Dermis blood vessel endothelial cell (primary cell): ENCODE results near the gene PALB2. TPM values are rescaled to one million over a fixed set of nuclear protein-coding genes. Genes with fewer than 3 reads are reported as not detected.
"Not testable (repeated sequence)": the region's sequence is repeated elsewhere in the genome, so short reads cannot be mapped to it uniquely, and the experiment has no call there.

Experiments
- DNase-seq: peaks from one replicate; pipeline ENCODE4 v3.0.0; 2010
- total RNA-seq: library from RNA; depleted of rRNA; stranded (reverse); fragments of >200 nt; gene quantifications from 2 replicates; pipeline ENCODE4 v1.2.3, GENCODE V29; 2014

The PALB2 gene
- total RNA-seq, 1 donor from 2014 or later = 7.5 TPM

DNA sequence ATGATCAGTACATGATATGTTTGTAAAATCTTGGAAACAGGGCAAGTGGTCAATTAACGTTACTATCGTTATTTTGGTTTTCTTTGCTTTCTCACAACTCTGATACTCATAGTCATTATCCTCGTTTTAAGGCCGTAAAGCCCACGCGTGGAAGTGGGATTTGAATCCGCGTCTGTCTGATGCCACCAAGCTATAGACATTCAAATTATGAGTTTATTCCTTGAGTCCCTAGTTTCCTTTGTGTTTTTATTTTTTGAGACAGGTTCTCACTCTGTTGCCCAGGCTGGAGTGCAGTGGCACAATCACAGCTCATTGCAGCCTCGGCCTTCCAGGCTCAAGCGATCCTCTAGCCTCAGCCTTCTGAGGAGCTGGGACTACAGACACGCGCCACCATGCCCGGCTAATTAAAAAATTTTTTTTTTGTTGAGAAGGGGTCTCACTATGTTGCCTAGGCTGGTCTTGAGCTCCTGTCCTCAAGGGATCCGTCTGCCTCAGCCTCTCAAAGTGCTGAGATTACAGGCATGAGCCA is 1.2 kb upstream of the PALB2 start:
- peak; percentile 10 for DNase-seq

DNA sequence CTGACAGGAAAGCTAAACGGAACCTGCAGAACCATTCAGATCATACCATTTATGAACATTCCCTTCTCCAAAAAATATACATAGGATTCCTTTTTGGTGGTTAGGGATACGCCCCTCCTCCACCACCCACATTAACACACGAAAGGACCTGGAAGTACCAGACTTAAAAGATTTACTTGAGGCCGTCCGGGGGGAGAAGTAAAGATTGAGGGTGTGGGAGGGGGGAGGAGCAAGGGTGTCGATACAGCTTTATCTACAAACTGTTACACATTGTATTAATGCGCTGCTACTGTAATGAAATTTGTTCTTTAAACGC is 537 bp downstream of the PALB2 start:
- DNase-seq = no peak

DNA sequence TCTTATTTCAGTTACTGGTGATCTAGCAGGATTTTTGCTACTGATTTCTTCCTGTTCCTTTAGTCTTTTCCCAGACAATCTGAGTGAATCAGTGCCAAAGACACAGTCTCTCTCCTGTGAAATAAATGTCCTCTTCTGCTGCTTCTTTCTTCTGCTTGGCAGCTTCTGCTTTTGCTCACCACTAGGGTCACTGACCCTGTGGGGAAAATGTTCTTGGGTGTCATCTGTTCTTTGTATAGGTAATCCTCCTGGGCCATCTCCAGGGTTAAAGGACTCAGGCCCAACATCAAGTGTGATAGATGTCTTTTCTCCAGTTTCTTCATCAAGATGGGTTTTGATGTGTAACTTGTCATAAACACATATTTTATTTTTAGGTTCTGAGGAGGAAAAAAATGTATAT is 5.2 kb downstream of the PALB2 start:
- DNase-seq = no peak

DNA sequence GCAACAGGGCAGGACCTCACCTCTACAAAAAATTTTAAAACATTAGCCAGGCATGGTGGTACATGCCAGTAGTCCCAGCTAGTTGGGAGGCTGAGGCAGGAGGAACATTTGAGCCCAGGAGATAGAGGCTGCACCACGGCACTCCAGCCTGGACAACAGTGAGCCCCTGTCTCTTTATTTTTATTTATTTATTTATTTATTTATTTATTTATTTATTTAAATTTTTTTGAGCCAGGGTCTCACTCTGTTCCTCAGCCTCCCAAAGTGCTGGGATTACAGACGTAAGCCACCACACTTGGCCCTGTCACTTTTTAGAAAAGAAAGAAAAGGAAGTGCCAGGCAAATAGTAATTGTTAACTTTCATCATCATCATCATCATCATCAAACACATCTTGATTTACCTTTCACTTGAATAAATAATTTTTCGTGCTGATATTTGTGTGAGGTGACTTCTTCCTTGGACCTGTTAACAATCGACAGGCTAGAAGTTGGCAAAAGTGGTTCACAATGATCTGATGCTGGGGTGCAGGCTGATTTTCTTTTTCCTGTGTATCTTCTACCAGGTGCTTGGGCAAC is 6.6 kb downstream of the PALB2 start:
- no peak for DNase-seq

DNA sequence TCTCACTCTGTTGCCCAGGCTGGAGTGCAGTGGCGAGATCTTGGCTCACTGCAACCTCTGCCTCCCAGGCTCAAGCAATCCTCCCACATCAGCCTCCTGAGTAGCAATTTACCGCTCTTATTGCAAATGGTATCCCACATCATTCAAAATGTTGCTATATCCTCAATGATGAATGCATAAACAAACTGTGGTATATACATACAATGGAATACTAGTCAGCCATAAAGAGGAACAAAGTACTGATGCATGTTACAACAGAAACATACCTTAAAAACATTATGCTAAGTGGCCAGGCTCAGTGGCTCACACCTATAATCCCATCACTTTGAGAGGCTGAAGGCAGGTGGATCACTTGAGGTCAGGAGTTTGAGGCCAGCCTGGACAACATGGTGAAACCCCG is 9.2 kb downstream of the PALB2 start:
- not testable (repeated sequence) for DNase-seq

DNA sequence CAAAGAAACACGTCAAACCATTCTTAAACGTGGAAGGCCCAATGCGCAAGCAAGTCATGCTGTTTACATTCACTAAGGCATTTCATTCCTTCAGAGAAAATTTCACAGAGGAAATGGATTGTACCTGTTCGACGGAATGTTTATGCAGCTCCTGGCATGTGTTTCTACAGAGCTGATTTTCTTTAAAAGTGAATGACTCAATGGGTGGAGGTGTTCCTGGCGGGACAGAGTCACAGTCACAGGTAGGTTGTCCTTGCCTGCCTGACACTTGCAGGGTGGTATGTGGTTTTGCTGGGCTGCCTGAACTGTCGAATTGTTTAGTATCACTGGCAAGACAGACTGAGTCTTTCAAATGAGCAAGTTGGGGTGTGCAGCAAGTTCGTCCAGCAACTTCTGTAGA is 11.6 kb downstream of the PALB2 start:
- no peak for DNase-seq

DNA sequence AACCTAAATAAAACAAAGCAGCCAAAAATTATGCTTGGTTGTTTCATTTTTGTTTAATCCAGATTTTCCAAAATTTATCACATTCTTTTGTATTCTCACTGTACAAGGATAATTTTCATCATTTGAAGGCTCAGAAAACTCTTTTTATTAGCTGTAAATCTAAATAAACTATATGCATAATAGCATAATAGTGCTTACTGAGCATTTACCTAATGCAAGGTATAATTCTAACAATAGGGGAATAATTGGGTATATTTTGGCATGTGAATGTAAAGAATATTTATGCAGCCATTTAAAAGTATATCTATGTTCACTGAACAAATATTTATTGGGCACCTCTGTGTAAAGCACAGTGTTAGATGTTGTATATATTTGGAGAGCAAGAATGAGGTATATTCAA is 17.0 kb downstream of the PALB2 start:
- DNase-seq = no peak

DNA sequence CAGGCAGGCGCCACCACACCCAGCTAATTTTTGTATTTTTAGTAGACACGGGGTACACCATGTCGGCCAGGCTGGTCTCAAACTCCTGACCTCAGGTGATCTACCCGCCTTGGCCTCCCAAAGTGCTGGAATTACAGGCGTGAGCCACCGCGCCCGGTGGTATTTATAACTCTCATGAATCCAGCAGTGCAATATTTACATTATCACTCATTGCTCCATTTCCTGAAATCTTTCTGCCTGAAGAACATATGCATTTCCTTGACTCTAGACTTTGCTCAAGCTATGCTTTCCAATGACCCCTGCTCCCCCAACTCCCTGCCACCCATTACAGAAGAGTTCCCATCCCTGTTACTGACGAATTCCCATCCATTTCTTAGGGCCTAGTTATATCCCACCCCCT is 25.3 kb downstream of the PALB2 start:
- no peak for DNase-seq

DNA sequence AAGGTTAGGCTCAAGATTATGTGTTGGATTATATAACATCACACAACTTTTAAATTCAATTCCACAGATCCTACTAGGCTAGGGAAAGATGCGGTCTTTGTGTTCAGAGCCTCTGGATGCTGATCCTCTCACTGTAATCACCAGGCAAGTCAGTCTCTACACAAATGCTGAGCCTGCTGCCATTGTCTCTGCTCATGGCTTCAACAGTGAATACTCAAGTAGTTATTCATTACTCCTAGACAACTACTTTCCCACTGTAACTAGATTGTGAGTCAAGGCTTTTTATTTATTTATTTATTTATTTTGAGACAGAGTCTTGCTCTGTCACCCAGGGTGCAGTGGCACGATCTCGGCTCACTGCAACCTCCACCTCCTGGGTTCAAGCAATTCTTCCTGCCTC is 29.2 kb downstream of the PALB2 start:
- DNase-seq = no peak

DNA sequence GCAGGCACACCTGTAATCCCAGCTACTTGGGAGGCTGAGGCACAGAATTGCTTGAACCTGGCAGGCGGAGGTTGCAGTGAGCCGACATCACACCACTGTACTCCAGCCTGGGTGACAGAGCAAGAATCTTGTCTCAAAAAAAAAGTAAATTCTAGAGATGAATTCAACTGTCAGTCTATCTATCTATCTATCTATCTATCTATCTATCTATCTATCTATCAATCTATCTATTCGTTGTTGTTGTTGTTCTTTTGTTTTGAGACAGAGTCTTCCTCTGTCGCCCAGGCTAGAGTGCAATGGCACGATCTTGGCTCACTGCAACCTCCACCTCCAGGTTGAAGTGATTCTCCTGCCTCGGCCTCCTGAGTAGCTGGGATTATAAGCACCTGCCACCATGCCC is 30.2 kb downstream of the PALB2 start:
- not testable (repeated sequence) for DNase-seq

DNA sequence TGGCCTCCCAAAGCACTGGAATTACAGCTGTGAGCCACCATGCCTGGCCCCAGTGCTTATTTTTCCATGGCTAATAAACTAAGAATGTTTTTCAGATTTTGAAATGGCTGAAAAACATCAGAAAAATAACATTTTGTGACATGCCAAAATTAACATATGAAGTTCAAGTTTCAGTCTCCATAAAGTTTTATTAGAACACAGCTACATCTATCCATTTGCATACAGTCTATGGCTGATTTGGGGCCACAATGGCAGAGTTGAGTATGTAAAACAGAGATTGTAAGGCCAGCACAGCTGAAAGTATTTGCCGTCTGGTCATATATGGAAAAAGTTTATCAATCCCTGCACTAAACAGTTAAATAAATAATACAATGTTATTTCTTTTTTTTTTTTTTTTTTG is 31.2 kb downstream of the PALB2 start:
- no peak for DNase-seq

DNA sequence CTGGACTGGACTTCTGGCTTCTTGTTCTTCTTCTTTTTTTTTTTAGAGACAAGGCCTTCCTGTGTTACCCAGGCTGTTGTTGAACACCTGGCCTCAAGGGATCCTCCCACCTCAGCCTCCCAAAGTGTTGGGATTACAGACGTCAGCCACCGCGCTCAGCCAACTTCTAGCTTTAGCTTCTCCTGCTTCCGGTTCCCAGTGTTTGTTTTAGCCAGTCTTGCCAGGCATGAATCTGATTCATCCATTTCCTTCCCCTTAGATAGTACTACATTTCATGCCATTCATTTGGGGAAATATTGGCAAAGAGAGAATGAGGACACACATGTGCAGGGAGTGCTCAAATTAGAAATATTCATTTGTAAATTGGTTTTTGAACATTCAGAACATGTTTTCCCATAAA is 32.9 kb downstream of the PALB2 start:
- peak; percentile 93 for DNase-seq

DNA sequence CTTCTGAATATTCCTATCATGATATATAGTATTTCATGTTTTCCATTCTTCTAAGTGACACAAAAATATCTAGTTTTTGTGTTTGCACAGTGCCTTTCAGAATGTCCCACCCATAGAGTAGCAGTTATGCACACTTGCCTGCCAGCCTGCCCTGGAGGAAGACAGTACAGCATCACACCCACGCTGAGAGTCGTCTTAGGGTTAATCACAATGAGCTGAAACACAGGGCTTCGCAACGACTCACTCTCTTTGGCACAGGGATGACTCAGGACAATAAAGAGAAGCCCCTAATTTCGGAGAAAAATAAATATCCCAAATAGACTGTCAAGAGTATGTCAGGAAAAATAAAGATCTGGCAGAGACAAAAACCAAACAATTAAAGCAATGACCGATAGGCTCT is 33.4 kb downstream of the PALB2 start:
- peak; percentile 61 for DNase-seq

DNA sequence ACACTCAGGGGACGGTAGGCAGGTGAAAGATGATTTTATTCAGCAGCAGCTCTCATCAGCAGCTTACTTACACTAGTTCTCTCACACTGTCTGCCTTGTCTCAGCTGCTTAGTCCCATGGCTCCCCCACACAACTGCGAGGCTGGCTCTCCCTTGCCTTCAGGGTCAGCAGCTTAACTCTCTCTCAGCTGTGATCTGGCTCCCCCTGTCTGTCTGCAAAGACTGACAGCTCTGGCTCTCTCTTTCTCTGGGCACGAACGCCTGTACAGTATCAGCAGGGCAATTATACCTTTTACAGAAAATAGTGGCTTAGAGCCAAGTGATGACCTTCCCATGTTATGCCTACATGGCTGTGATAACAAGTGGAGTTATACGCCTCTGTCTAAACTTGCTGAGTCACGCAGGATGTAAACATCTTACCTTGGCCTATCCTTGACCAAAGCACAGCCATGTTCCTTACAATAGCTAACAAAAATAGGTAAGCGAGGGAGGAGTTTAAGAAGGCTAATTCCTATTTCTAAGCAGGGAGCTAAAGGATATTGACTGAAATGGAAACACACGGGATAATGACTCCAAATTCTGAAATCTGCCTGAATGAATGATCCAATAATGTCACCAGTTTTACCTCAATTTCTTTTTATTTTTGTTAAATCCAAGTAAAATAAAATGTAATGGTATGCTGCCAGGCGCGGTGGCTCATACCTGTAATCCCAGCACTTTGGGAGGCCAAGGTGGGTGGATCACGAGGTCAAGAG is 43.9 kb downstream of the PALB2 start:
- DNase-seq = peak; percentile 55

DNA sequence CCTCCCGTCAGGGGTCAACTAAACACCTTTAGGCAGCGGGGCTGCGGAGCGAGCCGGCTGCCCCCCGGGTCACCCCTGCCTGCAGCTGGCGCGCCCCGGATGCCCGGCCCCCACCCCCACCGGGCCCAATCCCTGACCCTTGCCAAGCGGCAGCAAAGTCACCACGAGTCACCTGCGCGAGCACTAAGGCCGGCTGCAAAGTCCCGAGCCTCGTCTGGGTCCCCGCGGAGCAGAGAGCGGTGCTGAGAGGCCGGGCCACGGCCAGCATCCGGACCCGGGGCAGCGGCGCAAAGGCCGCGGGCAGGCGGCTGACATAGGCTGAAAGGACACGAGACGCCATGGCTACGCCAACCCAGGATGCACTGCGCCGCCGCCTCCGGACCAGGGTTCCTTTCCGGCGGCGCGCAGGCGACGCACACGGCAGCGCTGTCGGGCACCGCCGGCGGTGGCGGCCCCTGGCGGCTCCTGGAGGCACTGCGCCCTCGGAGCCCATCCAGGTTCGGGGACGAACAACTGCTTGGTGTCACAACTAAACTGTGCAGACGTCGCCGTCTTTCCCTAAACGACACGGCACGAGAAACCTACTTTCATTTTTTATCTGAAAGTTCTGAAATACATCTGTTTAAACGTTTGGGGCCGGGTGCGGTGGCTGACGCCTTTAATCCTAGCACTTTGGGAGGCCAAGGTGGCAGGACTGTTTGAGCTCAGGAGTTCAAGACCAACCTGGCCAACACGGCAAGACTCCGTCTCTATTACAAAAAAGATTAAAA is 45.0 kb downstream of the PALB2 start, which contains the start of gene NDUFAB1:
TSS of gene NDUFAB1 (minus strand) at position 366 of the 770 bp plus-strand sequence. CDS start at position 340, 26 bp downstream.
- DNase-seq = peak; percentile 93

DNA sequence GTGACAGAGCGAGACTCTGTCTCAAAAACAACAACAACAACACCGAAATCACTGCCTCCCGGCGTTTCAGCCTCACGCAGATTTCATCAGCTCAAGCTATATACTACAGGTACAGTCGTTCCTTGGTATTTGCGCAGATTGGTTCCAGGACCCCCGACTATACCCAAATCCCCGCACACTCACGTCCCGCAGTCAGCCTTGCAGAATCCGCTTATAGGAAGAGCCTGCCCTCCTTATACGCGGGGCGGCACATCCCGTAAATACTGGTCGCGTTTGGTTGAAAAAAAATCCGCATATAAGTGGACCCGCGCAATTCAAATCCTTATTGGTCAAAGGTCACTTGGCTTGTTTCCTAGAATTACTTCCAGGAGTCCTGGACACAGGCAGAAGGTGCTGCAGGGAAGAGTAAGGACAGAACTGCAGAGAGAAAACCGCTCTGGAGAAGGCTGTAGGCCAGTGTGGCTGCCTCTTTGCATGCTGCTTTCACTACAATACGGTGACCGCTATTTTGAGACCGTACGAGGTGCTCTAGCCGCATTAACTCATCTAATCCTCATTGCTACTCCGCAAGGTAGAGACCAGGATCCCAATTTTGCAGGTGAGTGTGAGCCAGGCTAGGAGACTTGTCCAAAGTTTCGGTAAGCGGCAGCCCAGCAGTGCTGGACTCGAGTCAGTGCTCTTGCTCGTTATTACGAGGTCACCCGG is 45.7 kb downstream of the PALB2 start:
- DNase-seq = peak; percentile 29

DNA sequence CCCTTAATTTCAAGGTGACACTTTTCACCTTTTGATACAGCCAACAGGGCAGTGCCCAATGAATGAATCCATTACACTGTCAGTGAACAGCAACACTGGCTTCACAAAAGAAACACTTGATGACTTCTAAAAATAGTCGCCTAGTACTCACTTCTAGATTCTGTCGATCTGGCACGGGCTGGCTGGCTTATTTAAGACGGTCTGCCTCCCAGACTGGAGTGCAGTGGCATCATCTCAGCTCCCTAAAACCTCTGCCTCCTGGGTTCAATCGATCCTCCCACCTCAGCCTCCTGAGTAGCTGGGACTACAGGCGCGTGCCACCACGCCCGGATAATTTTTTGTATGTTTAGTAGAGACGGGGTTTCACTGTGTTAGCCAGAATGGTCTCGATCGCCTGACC is 46.9 kb downstream of the PALB2 start:
- no peak for DNase-seq

DNA sequence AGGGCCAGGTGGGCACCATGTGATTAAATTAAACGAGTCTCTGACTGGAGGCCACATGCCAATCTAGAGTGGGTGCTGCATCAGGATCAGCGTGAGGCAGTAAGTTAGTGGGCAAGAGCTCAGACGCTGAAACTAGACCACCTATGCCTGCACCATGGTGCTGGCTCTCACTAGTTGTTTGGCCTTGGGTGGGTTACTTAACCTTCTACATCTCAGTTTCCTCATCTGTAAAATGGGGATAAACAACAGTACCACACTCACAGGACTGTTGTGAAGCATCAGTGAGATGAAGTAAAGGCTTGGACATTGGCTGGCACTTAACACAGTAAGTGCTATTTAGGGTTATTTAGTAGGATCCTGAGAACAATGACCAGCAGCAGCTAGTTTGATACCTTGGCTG is 50.9 kb downstream of the PALB2 start:
- no peak for DNase-seq

DNA sequence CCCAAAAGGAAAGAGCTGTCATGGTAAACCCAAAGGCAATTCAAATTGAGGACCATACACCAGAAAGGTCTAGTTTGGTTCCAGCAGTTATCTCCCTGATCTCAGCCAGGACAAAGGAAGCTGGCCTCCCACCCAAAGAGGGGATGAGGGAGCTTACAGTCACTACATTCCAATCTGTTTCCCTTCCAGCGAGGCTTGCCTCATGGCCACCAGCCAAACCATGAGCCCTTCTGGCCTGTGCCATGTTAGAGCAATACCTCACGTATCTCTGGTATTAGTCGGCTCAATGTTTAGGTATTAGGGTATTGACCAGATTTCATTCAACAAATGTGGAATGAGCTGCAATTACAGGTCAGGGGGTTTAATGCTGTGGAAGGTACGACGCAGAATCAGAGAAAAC is 53.4 kb downstream of the PALB2 start:
- DNase-seq = peak; percentile 44

DNA sequence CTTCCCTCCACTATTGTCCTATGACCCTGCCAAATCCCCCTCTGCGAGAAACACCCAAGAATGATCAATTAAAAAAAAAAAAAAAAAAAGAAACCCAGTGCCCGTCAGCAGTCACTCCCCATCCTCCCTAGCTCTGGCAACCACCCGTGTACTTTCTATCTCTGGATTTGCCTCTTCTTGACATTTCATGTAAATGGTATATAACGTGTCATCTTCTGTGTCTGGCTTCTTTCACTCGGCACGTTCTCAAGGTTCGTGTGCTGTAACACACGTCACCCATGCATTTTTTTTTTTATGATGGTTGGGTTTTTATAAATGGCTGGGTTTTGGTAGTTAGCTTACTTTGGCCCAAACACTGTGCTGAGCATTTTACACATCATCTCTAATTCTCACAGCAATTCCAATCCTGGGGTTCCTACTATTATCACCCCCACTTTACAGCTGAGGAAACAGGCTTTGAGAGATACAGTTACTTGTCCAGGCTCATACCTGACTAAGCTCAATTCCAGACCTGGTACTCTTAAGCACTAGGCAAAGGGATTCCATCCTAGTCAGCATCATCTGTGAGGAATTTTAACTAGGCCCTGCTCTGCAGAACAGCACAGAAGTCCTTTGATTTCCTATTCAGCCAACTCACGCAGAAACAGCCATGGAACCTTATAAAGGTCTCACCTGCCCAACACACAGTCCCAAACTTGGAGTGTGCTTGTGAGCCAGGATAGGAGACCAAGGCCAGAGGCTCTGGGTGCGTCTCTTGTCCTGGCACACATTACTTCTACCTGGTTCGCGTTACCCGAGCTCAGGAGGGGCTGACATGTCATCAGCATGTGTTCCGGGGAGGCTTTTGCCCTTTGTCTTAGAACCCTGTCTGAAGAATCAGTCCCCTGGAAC is 56.7 kb downstream of the PALB2 start:
- DNase-seq = no peak

DNA sequence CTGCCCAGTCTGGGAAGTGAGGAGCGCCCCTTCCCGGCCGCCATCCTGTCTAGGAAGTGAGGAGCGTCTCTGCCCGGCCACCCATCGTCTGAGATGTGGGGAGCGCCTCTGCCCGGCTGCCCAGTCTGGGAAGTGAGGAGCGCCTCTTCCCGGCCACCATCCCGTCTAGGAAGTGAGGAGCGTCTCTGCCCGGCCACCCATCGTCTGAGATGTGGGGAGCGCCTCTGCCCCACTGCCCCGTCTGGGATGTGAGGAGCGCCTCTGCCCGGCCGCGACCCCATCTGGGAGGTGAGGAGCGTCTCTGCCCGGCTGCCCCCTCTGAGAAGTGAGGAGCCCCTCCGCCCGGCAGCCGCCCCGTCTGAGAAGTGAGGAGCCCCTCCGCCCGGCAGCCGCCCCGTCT is 57.8 kb downstream of the PALB2 start:
- not testable (repeated sequence) for DNase-seq

DNA sequence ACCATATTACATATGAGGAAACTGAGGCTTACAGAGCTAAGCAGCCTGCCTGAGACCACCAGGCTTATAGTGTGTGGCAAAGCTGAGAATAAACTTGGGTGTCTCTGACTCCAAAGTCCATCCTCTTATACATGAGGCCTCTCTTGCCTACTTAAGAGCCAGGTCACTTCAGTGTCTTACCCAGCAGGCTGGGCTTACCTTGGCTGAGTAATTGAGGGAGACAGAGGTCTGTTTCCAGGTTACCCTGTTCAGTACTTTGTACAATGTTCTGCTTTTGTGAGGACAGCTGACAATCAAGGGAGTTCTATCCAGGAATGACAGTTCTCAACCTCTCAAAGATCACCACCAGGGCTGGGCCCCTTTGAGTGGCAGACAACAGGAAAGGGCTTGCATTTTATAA is 59.3 kb downstream of the PALB2 start:
- no peak for DNase-seq
